SK-N-SH (cell line): ENCODE data around the gene PCNA. TPM values are rescaled to one million over a fixed set of nuclear protein-coding genes. Genes with fewer than 3 reads are reported as not detected.

Source experiments
- CTCF ChIA-PET: fragments of 300-600, 350-600 bp; formaldehyde crosslinking; extraction: SDS; loops from one replicate; lab custom pipeline; 2021; lab: Yijun Ruan, JAX
- POLR2A ChIA-PET: fragments of 350-600 bp; sonication (Branson Sonifier 250); formaldehyde crosslinking; extraction: SDS; loops from one replicate; lab custom pipeline; 2020; ENCODE audit warnings: antibody characterized with exemption, inconsistent platforms; lab: Yijun Ruan, JAX
- DNase-seq: peaks from one replicate; pipeline ENCODE4 v3.0.0; 2012
- H2AFZ ChIP-seq: fragments of 200-600 bp; sonication (generic); 2 replicates; pipeline ENCODE4 v1.8.1; 2016; ENCODE audit warnings: antibody characterized with exemption, mild to moderate bottlenecking, low read depth
- H3F3A ChIP-seq: fragments of 200-600 bp; sonication (generic); replicated peaks from 2 replicates; pipeline ENCODE3; 2016; ENCODE audit warnings: antibody characterized with exemption, mild to moderate bottlenecking; ENCODE audit not compliant: insufficient read depth
- H3K27ac ChIP-seq, 2 experiments: fragments of 200-500 bp in 1 of 2; fragments of 200-600 bp in 1 of 2; sonication (Bioruptor generic) in 1 of 2; sonication (generic), shearing (Covaris generic) in 1 of 2; 2 replicates each; pipeline versions ENCODE4 v1.5.1 to v1.6.1; 2014 to 2016; ENCODE audit warnings: low read depth in 2 of 2, inconsistent platforms in 1 of 2, low read length in 1 of 2, mild to moderate bottlenecking in 1 of 2, mixed read lengths in 1 of 2
- H3K27me3 ChIP-seq: fragments of 200-600 bp; sonication (generic), shearing (Covaris generic); 2 replicates; pipeline ENCODE4 v1.6.1; 2016; ENCODE audit warnings: mixed run types; ENCODE audit not compliant: insufficient read depth
- H3K36me3 ChIP-seq, 2 experiments: fragments of 200-500 bp in 1 of 2; fragments of 200-600 bp in 1 of 2; sonication (Bioruptor generic) in 1 of 2; sonication (generic) in 1 of 2; replicated peaks in 1 of 2; 2 replicates each; pipeline versions ENCODE3 to v1.5.1; 2014 to 2016; ENCODE audit warnings: low read length in 1 of 2, mild to moderate bottlenecking in 1 of 2; ENCODE audit not compliant: insufficient read depth in 2 of 2, control insufficient read depth in 1 of 2
- H3K4me1 ChIP-seq, 2 experiments: fragments of 200-500 bp in 1 of 2; fragments of 200-600 bp in 1 of 2; sonication (Bioruptor generic) in 1 of 2; sonication (generic), shearing (Covaris generic) in 1 of 2; 2 replicates each; pipeline versions ENCODE4 v1.5.1 to v1.6.1; 2014 to 2016; ENCODE audit warnings: low read depth in 1 of 2, low read length in 1 of 2, mixed run types in 1 of 2; ENCODE audit not compliant: insufficient read depth in 2 of 2, control insufficient read depth in 1 of 2
- H3K4me2 ChIP-seq: fragments of 200-600 bp; sonication (generic), shearing (Covaris generic); 2 replicates; pipeline ENCODE4 v1.6.1; 2017; ENCODE audit warnings: mixed run types
- H3K4me3 ChIP-seq, 2 experiments: fragments of 200-500 bp in 1 of 2; fragments of 200-600 bp in 1 of 2; sonication (Bioruptor generic) in 1 of 2; sonication (generic), shearing (Covaris generic) in 1 of 2; 2 replicates each; pipeline versions ENCODE4 v1.5.1 to v1.8.1; 2014 to 2016; ENCODE audit warnings: low read depth in 2 of 2, inconsistent platforms in 1 of 2, low read length in 1 of 2, mild to moderate bottlenecking in 1 of 2, mixed read lengths in 1 of 2, moderate library complexity in 1 of 2
- H3K79me2 ChIP-seq: fragments of 200-600 bp; sonication (generic); 2 replicates; pipeline ENCODE4 v1.8.1; 2017; ENCODE audit warnings: mild to moderate bottlenecking; ENCODE audit not compliant: insufficient read depth
- H3K9ac ChIP-seq: fragments of 200-600 bp; sonication (generic); 2 replicates; pipeline ENCODE4 v1.6.1; 2017; ENCODE audit warnings: mixed run types
- H3K9me2 ChIP-seq: fragments of 200-600 bp; sonication (generic); 2 replicates; pipeline ENCODE4 v1.6.1; 2017; ENCODE audit warnings: mixed run types
- H3K9me3 ChIP-seq: fragments of 200-600 bp; sonication (generic); 2 replicates; pipeline ENCODE4 v1.6.1; 2017; ENCODE audit warnings: mixed run types, mild to moderate bottlenecking, moderate library complexity
- H4K20me1 ChIP-seq: fragments of 200-600 bp; sonication (generic); 2 replicates; pipeline ENCODE4 v1.6.1; 2017; ENCODE audit warnings: mild to moderate bottlenecking, mixed run types; ENCODE audit not compliant: insufficient read depth
- CHD2 ChIP-seq: fragments of 150-350 bp; IDR thresholded peaks from 2 replicates; pipeline ENCODE4 v1.6.1; 2018; ENCODE audit warnings: low read length; ENCODE audit not compliant: partially characterized antibody
- CTCF ChIP-seq: fragments of 200-600 bp; sonication (generic); IDR thresholded peaks from 2 replicates; pipeline ENCODE4 v1.6.1; 2017; ENCODE audit warnings: antibody characterized with exemption, mild to moderate bottlenecking, moderate library complexity
- ELF1 ChIP-seq: IDR thresholded peaks from 2 replicates; pipeline ENCODE4 v1.4.0; 2012
- EZH2phosphoT487 ChIP-seq: fragments of 200-600 bp; sonication (generic); IDR thresholded peaks from 2 replicates; pipeline ENCODE4 v1.6.1; 2017; ENCODE audit warnings: low read depth, mixed run types, mild to moderate bottlenecking, antibody characterized with exemption, moderate library complexity, borderline replicate concordance
- GABPA ChIP-seq: IDR thresholded peaks from 2 replicates; pipeline ENCODE4 v1.4.0; 2012; ENCODE audit warnings: low read depth, mild to moderate bottlenecking
- GATA2 ChIP-seq: sonication (generic); formaldehyde crosslinking; IDR thresholded peaks from 2 replicates; pipeline ENCODE4 v1.5.0; 2020; ENCODE audit warnings: mild to moderate bottlenecking, missing genetic modification reagents
- IRF3 ChIP-seq: fragments of 150-350 bp; IDR thresholded peaks from 2 replicates; pipeline ENCODE4 v1.6.1; 2016; ENCODE audit warnings: mild to moderate bottlenecking, low read depth, low read length
- JUND ChIP-seq: IDR thresholded peaks from 2 replicates; pipeline ENCODE4 v1.4.0; 2012
- MAX ChIP-seq: IDR thresholded peaks from 2 replicates; pipeline ENCODE4 v1.4.0; 2012; ENCODE audit warnings: low read depth
- MEF2A ChIP-seq: IDR thresholded peaks from 2 replicates; pipeline ENCODE4 v1.4.0; 2012; ENCODE audit warnings: low read depth, borderline replicate concordance
- NFIC ChIP-seq: IDR thresholded peaks from 2 replicates; pipeline ENCODE4 v1.4.0; 2012; ENCODE audit warnings: borderline replicate concordance
- PBX3 ChIP-seq: IDR thresholded peaks from 2 replicates; pipeline ENCODE4; 2012
- RAD21 ChIP-seq: IDR thresholded peaks from 2 replicates; pipeline ENCODE4 v1.6.1; 2012; ENCODE audit warnings: mild to moderate bottlenecking, low read length
- RFX5 ChIP-seq: IDR thresholded peaks from 2 replicates; pipeline ENCODE4 v1.6.1; 2012; ENCODE audit warnings: mild to moderate bottlenecking, improper control_type of control experiment, low read length
- TAF1 ChIP-seq: IDR thresholded peaks from 2 replicates; pipeline ENCODE4 v1.6.1; 2012; ENCODE audit warnings: low read depth, mild to moderate bottlenecking, low read length, moderate library complexity, borderline replicate concordance
- TCF12 ChIP-seq: IDR thresholded peaks from 2 replicates; pipeline ENCODE4 v1.4.0; 2012
- YY1 ChIP-seq: IDR thresholded peaks from 2 replicates; pipeline ENCODE4 v1.4.0; 2012; ENCODE audit warnings: low read depth, mild to moderate bottlenecking
- WGBS: methylation state at CpG from one replicate; pipeline ENCODE4 v1.1.6; 2017; ENCODE audit warnings: low lambda C conversion rate; 5-methylcytosine and 5-hydroxymethylcytosine counted together
- polyA plus RNA-seq, 3 experiments: library from polyadenylated mRNA; depleted of rRNA; stranded (reverse); fragments of >200 nt; gene quantifications; 2 replicates each; pipeline ENCODE4 v1.2.3, GENCODE V29; 2012

Gene PCNA
- polyA plus RNA-seq, 1 of the 3 experiments (the other 2 are of a cell fraction), result 185 TPM

- no peak for TF ChIP-seq EZH2phosphoT487
- no peak for TF ChIP-seq MEF2A
- TF ChIP-seq, all 33 proteins: peak for 0
Observed at GRCh38 chr20:5155404-5155803, 35.6 kb upstream of the PCNA start (continued).

- POLR2A ChIA-PET, result no interaction called here
- Histone ChIP-seq H3K4me3 (no peak overlapping the region), H3K9me2 (no peaks in the 10 kb centered on the region), H3K4me2 (no peak overlapping the region)
- CTCF ChIA-PET, result interaction anchor here (1.0 kb wide), 1 partner anchor 28 kb away, joined by 4 read pairs; the partner anchor contains the start of gene CDS2
- TF ChIP-seq TAF1, result no peak
- TF ChIP-seq GABPA, result no peak
- no peak for TF ChIP-seq RFX5
- TF ChIP-seq NFIC, result no peak
- TF ChIP-seq JUND, result no peak
- TF ChIP-seq PBX3, result no peak
- TF ChIP-seq EZH2phosphoT487, result no peak
- no peak for TF ChIP-seq MAX
- no peak for TF ChIP-seq CHD2
- no peak for TF ChIP-seq RAD21
- TF ChIP-seq YY1, result no peak
- no peak for TF ChIP-seq TCF12
- TF ChIP-seq ELF1, result no peak
- TF ChIP-seq GATA2 (CRISPR knock-in tag), result no peak
- no peak for TF ChIP-seq CTCF
- TF ChIP-seq IRF3, result no peak
- TF ChIP-seq, all 33 proteins: peak for 0
- Histone ChIP-seq H3K4me1 (peaks cover 3 to 6% of the 10 kb centered on the region in 2 experiments; a peak in 2 of 4 replicates), H4K20me1 (0 out of 2 replicates have a peak, but pooled peaks cover 14% of the 10 kb centered on the region), H3K9me3 (no peaks in the 10 kb centered on the region), H3K9ac (no peak overlapping the region), H2AFZ (no peak overlapping the region), H3K27me3 (no peaks in the 10 kb centered on the region), H3K27ac (no peak overlapping the region), H3F3A (no peaks in the 10 kb centered on the region), H3K36me3 (no peaks in the 10 kb centered on the region), H3K79me2 (peaks cover 63% of the 10 kb centered on the region)
- DNase-seq, result no peak
- 97% methylated on average over 6 of the region's 6 CpGs for WGBS
Observed at GRCh38 chr20:5154543-5154925, 34.8 kb upstream of the PCNA start.
